Prostate gland (tissue), 2 donors: ENCODE measurements around the gene E2F4.

Experiments
- CTCF ChIP-seq, 4 experiments: fragments of 200-600 bp in 2 of 4; fragments of 450-650 bp in 2 of 4; sonication (generic) in 2 of 4; IDR thresholded peaks; 1 replicate in 3 of 4; 2 replicates in 1 of 4; pipeline ENCODE4 v1.5.1; 2016 to 2019; ENCODE audit warnings: antibody characterized with exemption in 4 of 4, mild to moderate bottlenecking in 2 of 4, moderate library complexity in 2 of 4
- POLR2A ChIP-seq: fragments of 450-650 bp; IDR thresholded peaks from one replicate; pipeline ENCODE4 v1.6.1; 2016; ENCODE audit warnings: antibody characterized with exemption, mild to moderate bottlenecking

GRCh38 chr16:67246756-67247191 is 54.8 kb downstream of the E2F4 start:
- TF ChIP-seq CTCF (IDR thresholded peaks at IDR 0.05): peak in 3 of 4 experiments; percentile 2 to 53 (median 17)
- TF ChIP-seq POLR2A: peak; percentile 70
